HL-60 (cell line): ENCODE measurements around the gene RHBDD1.

Source experiments
- POLR2AphosphoS5 ChIP-seq: IDR thresholded peaks from 2 replicates; pipeline ENCODE4 v1.6.1; 2012; ENCODE audit warnings: low read depth
- TF ChIP-seq, protein P1 (sequence below): IDR thresholded peaks from one replicate; pipeline ENCODE4 v1.5.1; 2011; ENCODE audit warnings: low read length, control low read depth, inconsistent platforms; ENCODE audit not compliant: insufficient read depth

DNA sequence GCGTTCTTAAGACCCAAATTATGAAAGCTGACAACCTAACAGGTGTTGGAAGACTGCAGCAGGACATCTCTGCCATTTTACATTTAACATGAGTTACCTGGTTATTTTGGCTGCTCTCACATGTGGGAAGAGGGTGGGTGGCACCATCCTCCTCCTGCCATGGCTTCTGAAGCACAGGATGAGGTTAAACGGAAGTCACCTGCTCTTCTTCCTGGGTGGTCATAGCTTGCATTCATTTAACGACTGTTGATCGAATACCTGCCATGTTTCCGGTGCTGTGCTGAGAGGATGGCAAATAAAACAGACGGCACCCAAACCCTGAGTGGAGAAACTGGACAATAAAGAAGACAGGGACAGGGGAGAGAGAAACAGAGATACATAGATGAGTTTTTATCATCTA lies 118.0 kb downstream of the RHBDD1 start:
- TF ChIP-seq, protein P1, sequence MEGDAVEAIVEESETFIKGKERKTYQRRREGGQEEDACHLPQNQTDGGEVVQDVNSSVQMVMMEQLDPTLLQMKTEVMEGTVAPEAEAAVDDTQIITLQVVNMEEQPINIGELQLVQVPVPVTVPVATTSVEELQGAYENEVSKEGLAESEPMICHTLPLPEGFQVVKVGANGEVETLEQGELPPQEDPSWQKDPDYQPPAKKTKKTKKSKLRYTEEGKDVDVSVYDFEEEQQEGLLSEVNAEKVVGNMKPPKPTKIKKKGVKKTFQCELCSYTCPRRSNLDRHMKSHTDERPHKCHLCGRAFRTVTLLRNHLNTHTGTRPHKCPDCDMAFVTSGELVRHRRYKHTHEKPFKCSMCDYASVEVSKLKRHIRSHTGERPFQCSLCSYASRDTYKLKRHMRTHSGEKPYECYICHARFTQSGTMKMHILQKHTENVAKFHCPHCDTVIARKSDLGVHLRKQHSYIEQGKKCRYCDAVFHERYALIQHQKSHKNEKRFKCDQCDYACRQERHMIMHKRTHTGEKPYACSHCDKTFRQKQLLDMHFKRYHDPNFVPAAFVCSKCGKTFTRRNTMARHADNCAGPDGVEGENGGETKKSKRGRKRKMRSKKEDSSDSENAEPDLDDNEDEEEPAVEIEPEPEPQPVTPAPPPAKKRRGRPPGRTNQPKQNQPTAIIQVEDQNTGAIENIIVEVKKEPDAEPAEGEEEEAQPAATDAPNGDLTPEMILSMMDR = no peak
- TF ChIP-seq POLR2AphosphoS5 = no peak
